CD4-positive, alpha-beta T cell (primary cell): Measurements from ENCODE around the gene VPS13D. TPM values are rescaled to one million over a fixed set of nuclear protein-coding genes. Genes with fewer than 3 reads are reported as not detected.
"Not testable (repeated sequence)": the region's sequence is repeated elsewhere in the genome, so short reads cannot be mapped to it uniquely, and the experiment has no call there.

Source experiments
- ATAC-seq: fragments of 200-7000 bp; cut with Tn5 transposase; one replicate; pipeline ENCODE4 v1.10.0; 2022; ENCODE audit warnings: mild to moderate bottlenecking; ENCODE audit not compliant: poor library complexity
- CTCF ChIA-PET: fragments of 350-600 bp; sonication (Branson Sonifier 250); formaldehyde crosslinking; loops from one replicate; lab custom pipeline; 2021; ENCODE audit warnings: antibody characterized with exemption, inconsistent platforms; lab: Charles Lee
- POLR2A ChIA-PET: fragments of 350-600 bp; sonication (Branson Sonifier 250); formaldehyde crosslinking; loops from one replicate; lab custom pipeline; 2021; ENCODE audit warnings: antibody characterized with exemption, inconsistent platforms; lab: Charles Lee
- DNase-seq, 14 experiments: peaks; one replicate each; pipeline ENCODE4 v3.0.0-alpha.2; 2013 to 2020; ENCODE audit warnings: mixed read lengths in 2 of 14
- H3K27ac ChIP-seq, 2 donors: one replicate each; pipeline versions ENCODE4 v1.5.1 to v1.7.0; 2013; ENCODE audit warnings: low read length in 2 of 2, low read depth in 1 of 2, mild to moderate bottlenecking in 1 of 2
- H3K27me3 ChIP-seq, 2 experiments: 1 replicate in 1 of 2; 2 replicates in 1 of 2; pipeline versions ENCODE4 v1.6.1 to v1.7.0; 2013; ENCODE audit warnings: low read length in 2 of 2, control low read depth in 1 of 2, mild to moderate bottlenecking in 1 of 2, moderate library complexity in 1 of 2; ENCODE audit not compliant: insufficient read depth in 2 of 2, control insufficient read depth in 1 of 2
- H3K36me3 ChIP-seq: one replicate; pipeline ENCODE4 v1.6.1; 2013; ENCODE audit warnings: low read length, control low read depth; ENCODE audit not compliant: insufficient read depth
- H3K4me1 ChIP-seq: one replicate; pipeline ENCODE4 v1.6.1; 2013; ENCODE audit warnings: low read length, control low read depth; ENCODE audit not compliant: insufficient read depth
- H3K4me3 ChIP-seq: one replicate; pipeline ENCODE4 v1.5.1; 2013; ENCODE audit warnings: mild to moderate bottlenecking, low read length, moderate library complexity
- H3K9me3 ChIP-seq, 2 experiments: 1 replicate in 1 of 2; 2 replicates in 1 of 2; pipeline versions ENCODE4 v1.6.1 to v1.7.0; 2013; ENCODE audit warnings: low read length in 2 of 2, mild to moderate bottlenecking in 2 of 2, control low read depth in 1 of 2, moderate library complexity in 1 of 2; ENCODE audit not compliant: control insufficient read depth in 1 of 2, insufficient read depth in 1 of 2
- H3K27ac Mint-ChIP-seq: one replicate; pipeline ENCODE4 v1.8.0; 2020; ENCODE audit warnings: mixed read lengths
- H3K27me3 Mint-ChIP-seq: one replicate; pipeline ENCODE4 v1.8.0; 2021; ENCODE audit warnings: mixed read lengths
- H3K36me3 Mint-ChIP-seq: one replicate; pipeline ENCODE4 v1.8.0; 2021; ENCODE audit warnings: low read depth, mixed read lengths
- H3K4me1 Mint-ChIP-seq: one replicate; pipeline ENCODE4 v1.8.0; 2021; ENCODE audit warnings: low read depth, mixed read lengths
- H3K4me3 Mint-ChIP-seq: one replicate; pipeline ENCODE4 v1.8.0; 2020; ENCODE audit warnings: mild to moderate bottlenecking, mixed read lengths
- H3K9me3 Mint-ChIP-seq: one replicate; pipeline ENCODE4 v1.8.0; 2020; ENCODE audit warnings: mixed read lengths
- intact Hi-C, 2 experiments: fragments of 100-400 bp; cut with DNase I in 1 of 2; cut with micrococcal nuclease in 1 of 2; formaldehyde crosslinking; loops; one replicate each; pipeline versions ENCODE4 v1.15.1 to v1.9.0; 2023 to 2025; cut with DNase I, micrococcal nuclease
- total RNA-seq, 174 experiments: library from RNA in 2 of 174; stranded (reverse) in 2 of 174; gene quantifications; one replicate each; pipeline ENCODE4 v1.2.3 and lab custom pipeline; 2021 to 2026
- TF ChIP-seq, protein P1 (sequence below): fragments of 200-600 bp; IDR thresholded peaks from one replicate; pipeline ENCODE4 v1.8.0; 2022; ENCODE audit warnings: antibody characterized with exemption, mild to moderate bottlenecking

The VPS13D gene
- total RNA-seq, 2 experiments from 2014 or later = 63.0 to 67.3 TPM

DNA sequence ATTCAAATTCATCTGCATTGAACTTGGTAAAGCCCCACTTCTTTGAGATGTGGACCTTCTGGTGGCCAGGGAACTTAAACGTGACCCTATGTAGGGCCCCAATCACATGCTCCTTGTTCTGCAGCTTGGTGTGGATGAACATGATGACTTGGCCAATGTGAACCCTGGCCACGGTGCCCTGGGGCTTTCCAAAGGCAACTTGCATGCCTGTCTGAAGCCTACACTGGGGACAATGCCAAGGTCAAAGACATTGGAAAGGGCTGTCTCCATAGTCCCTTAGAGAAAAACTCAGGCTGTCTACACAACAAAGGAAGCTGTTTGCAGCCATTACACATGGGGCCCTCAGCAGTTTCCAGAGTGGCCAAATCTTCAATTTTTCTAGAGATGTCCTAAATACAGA lies 8.9 kb upstream of the VPS13D start:
- no peaks in the 10 kb centered on the region for H3K27me3 ChIP-seq
- intact Hi-C loops = no loop called here
- POLR2A ChIA-PET = interaction anchor here (1.1 kb wide), 1 partner anchor 10 kb away, joined by 3 read pairs; no protein-coding TSS in a partner anchor

DNA sequence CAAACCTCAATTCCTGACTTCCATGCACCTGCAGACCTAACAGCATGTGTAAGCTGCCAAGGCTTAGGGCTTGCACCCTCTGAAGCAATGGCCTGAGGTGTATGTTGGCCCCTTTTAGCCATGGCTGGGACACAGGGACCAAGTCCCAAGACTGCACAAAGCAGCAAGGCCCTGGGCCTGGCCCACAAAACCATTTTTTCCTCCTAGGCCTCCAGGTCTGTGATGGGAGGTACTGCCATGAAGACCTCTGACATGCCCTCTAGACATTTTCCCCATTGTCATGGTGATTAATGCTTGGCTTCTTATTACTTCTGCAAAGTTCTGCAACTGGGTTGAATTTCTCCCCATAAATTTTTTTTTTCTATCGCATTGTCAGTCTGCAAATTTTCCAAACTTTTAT lies 7.1 kb upstream of the VPS13D start:
- H3K36me3 Mint-ChIP-seq, H3K27ac Mint-ChIP-seq, H3K4me1 ChIP-seq, ATAC-seq, H3K4me3 ChIP-seq, H3K4me3 Mint-ChIP-seq, POLR2A ChIA-PET, H3K36me3 ChIP-seq, H3K27me3 Mint-ChIP-seq, CTCF ChIA-PET, intact Hi-C loops, H3K27me3 ChIP-seq, DNase-seq, H3K4me1 Mint-ChIP-seq, H3K27ac ChIP-seq, H3K9me3 Mint-ChIP-seq: not testable (repeated sequence)
- peaks cover 0 to 11% of the 10 kb centered on the region in 2 experiments for H3K9me3 ChIP-seq

More for the DNA sequence above, 8.9 kb upstream of the VPS13D start:
- Mint-ChIP-seq H3K27ac (no peak overlapping the region), H3K4me3 (no peak overlapping the region), H3K4me1 (no peaks in the 10 kb centered on the region), H3K36me3 (no peaks in the 10 kb centered on the region), H3K27me3 (no peaks in the 10 kb centered on the region), H3K9me3 (no peaks in the 10 kb centered on the region)
- ATAC-seq (no peak), DNase-seq (no peak)
- Histone ChIP-seq H3K4me3 (no peak overlapping the region), H3K27ac (no peak overlapping the region), H3K4me1 (no peaks in the 10 kb centered on the region), H3K9me3 (peaks cover 0 to 11% of the 10 kb centered on the region in 2 experiments), H3K36me3 (no peaks in the 10 kb centered on the region)
- TF ChIP-seq, protein P1, sequence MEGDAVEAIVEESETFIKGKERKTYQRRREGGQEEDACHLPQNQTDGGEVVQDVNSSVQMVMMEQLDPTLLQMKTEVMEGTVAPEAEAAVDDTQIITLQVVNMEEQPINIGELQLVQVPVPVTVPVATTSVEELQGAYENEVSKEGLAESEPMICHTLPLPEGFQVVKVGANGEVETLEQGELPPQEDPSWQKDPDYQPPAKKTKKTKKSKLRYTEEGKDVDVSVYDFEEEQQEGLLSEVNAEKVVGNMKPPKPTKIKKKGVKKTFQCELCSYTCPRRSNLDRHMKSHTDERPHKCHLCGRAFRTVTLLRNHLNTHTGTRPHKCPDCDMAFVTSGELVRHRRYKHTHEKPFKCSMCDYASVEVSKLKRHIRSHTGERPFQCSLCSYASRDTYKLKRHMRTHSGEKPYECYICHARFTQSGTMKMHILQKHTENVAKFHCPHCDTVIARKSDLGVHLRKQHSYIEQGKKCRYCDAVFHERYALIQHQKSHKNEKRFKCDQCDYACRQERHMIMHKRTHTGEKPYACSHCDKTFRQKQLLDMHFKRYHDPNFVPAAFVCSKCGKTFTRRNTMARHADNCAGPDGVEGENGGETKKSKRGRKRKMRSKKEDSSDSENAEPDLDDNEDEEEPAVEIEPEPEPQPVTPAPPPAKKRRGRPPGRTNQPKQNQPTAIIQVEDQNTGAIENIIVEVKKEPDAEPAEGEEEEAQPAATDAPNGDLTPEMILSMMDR = no peak
- CTCF ChIA-PET = no interaction called here

DNA sequence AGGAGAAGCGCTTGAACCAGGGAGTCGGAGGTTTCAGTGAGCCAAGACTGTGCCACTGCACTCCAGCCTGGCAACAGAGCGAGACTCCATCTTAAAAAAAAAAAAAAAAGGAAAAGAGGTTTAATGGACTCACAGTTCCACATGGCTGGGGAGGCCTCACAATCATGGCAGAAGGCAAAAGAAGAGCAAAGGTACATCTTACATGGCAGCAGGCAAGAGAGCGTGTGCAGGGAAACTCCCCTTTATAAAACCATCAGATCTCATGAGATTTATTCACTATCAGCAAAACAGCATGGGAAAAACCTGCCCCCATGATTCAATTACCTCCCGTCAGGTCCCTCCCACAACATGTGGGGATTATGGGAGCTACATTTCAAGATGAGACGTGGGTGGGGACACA lies 5.7 kb upstream of the VPS13D start:
- H3K27me3 ChIP-seq, intact Hi-C loops, H3K9me3 Mint-ChIP-seq, H3K27me3 Mint-ChIP-seq, POLR2A ChIA-PET, H3K4me1 ChIP-seq, H3K4me1 Mint-ChIP-seq, H3K36me3 ChIP-seq, H3K27ac ChIP-seq, DNase-seq, ATAC-seq, H3K4me3 Mint-ChIP-seq, H3K27ac Mint-ChIP-seq, H3K36me3 Mint-ChIP-seq, H3K4me3 ChIP-seq: not testable (repeated sequence)
- CTCF ChIA-PET = interaction anchor here (1.6 kb wide), 1 partner anchor 99 kb away, joined by 6 read pairs; no protein-coding TSS in a partner anchor
- H3K9me3 ChIP-seq = peaks cover 0 to 11% of the 10 kb centered on the region in 2 experiments

DNA sequence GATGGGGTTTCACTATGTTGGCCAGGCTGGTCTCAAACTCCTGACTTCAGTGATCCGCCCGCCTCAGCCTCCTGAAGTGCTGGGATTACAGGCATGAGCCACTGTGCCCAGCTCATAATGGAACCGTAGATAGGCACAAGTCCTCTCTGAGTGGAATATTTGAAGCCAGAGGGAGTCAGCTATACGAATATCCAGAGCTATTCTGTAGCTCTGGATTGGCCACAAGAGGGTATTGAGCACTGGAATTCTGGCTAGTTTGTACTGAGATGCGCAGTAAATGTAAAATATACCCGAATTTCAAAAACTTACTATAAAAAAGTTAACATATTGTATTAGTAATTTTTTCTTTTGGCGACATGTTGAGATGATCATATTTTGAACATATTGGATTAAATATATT lies 851 bp upstream of the VPS13D start:
- intact Hi-C loops = loop anchor here in 1 of 2 experiments (1.0 to 5.0 kb wide), 2 partner anchors 19 to 247 kb away; partner anchors contain the start of gene MFN2
- H3K4me1 Mint-ChIP-seq = peaks cover 22% of the 10 kb centered on the region
- POLR2A ChIA-PET = interaction anchor here (0.5 to 1.3 kb wide), 2 partner anchors 18 to 93 kb away, joined by 3 to 4 read pairs; no protein-coding TSS in a partner anchor

More for the DNA sequence above, 851 bp upstream of the VPS13D start:
- Mint-ChIP-seq H3K27me3 (no peaks in the 10 kb centered on the region), H3K4me3 (peak overlapping the region; percentile 83), H3K36me3 (peaks cover 4% of the 10 kb centered on the region), H3K9me3 (no peaks in the 10 kb centered on the region), H3K27ac (peak overlapping the region; percentile 55)
- Histone ChIP-seq H3K9me3 (no peaks in the 10 kb centered on the region), H3K4me1 (peaks cover 24% of the 10 kb centered on the region), H3K36me3 (peaks cover under 1% of the 10 kb centered on the region), H3K27me3 (no peaks in the 10 kb centered on the region), H3K4me3 (no peak overlapping the region), H3K27ac (no peak overlapping the region)
- CTCF ChIA-PET = interaction anchor here (0.8 to 2.1 kb wide), 5 partner anchors 10 to 110 kb away, joined by 3 to 6 read pairs (median 3); no protein-coding TSS in a partner anchor
- TF ChIP-seq, protein P1 = no peak
- no peak for DNase-seq
- ATAC-seq = no peak
